Effector memory CD8-positive, alpha-beta T cell (primary cell): ENCODE measurements around the gene JMJD7.

ENCODE experiments used
- ATAC-seq: fragments of 150-1000 bp; cut with Tn5 transposase; replicated peaks from 2 replicates; pipeline ENCODE4 v1.10.0; 2021; ENCODE audit warnings: mild to moderate bottlenecking, moderate library complexity
- DNase-seq, 3 experiments: peaks; one replicate each; pipeline ENCODE4 v3.0.0; 2021
- H3K27ac Mint-ChIP-seq, 2 donors: one replicate each; pipeline ENCODE4 v1.8.0; 2022; ENCODE audit warnings: mild to moderate bottlenecking in 2 of 2, mixed read lengths in 2 of 2, moderate library complexity in 2 of 2
- H3K27me3 Mint-ChIP-seq, 2 donors: one replicate each; pipeline ENCODE4 v1.8.0; 2022; ENCODE audit warnings: mixed read lengths in 2 of 2
- H3K36me3 Mint-ChIP-seq: one replicate; pipeline ENCODE4 v1.8.0; 2022; ENCODE audit warnings: mild to moderate bottlenecking, moderate library complexity, mixed read lengths; ENCODE audit not compliant: insufficient read depth
- H3K4me1 Mint-ChIP-seq, 2 donors: one replicate each; pipeline ENCODE4 v1.8.0; 2022; ENCODE audit warnings: low read depth in 2 of 2, mixed read lengths in 2 of 2
- H3K4me3 Mint-ChIP-seq, 2 donors: one replicate each; pipeline ENCODE4 v1.8.0; 2022; ENCODE audit warnings: mild to moderate bottlenecking in 2 of 2, mixed read lengths in 2 of 2, moderate library complexity in 2 of 2
- H3K9me3 Mint-ChIP-seq, 2 donors: one replicate each; pipeline ENCODE4 v1.8.0; 2022; ENCODE audit warnings: mixed read lengths in 2 of 2

Gene JMJD7

DNA sequence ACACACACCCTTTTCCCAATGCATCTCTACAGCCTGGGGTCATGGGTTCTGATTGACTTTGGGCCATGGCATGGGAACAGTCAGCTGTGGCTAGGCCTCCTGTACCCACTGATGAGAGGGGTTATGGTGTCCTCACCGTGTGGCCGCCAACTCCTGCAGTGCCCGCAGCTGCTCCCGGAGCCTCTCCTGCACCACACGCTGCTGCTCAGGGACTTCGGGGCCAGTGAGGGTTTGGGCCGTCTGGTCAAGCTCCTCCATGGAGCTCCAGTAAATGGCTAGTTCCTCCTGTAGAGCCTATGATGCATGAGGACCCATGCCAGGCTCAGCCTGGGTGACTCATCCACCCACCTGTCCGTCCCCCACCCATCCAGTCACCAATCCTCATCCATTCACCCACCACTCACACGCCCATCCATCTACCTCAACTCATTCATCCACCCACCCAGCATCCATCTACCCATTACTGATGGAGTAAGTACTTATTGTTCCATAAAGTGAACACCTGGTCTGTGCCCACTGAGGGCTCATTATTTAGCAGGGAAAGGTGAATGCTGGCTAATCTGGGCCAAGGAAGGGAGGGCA, 44.4 kb downstream of the JMJD7 start:
- Mint-ChIP-seq H3K27me3 (peaks cover 0 to 7% of the 10 kb centered on the region in 2 donors), H3K36me3 (peaks cover 5% of the 10 kb centered on the region), H3K27ac (peak overlapping the region; percentile 21 to 59), H3K9me3 (no peaks in the 10 kb centered on the region), H3K4me1 (peaks cover 14 to 23% of the 10 kb centered on the region in 2 donors), H3K4me3 (no peak overlapping the region)
- DNase-seq: no peak
- ATAC-seq: no peak

DNA sequence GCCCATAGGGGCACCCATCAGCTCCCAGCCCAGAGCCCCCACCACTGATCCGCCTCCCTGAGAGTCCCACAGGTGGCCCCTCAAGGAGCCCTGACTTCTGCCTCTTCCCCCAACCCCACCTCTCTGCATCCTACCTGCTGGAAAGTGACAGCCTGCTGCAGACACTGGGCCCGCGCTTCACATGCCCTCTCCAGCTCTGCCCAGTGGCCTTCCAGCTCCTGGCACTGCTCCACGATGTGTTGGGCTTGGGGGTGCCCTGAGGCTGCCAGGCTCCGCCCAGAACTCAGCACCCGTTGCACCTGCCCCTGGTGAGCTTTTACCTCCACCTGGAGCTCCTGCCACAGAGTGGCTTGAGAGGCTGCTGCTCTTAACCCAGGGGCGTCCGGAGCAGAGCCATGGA, 45.8 kb downstream of the JMJD7 start:
- Mint-ChIP-seq H3K9me3 (no peaks in the 10 kb centered on the region), H3K27ac (peak overlapping the region in 1 of 2 donors; percentile 60), H3K27me3 (peaks cover 0 to 7% of the 10 kb centered on the region in 2 donors), H3K4me3 (no peak overlapping the region), H3K4me1 (peaks cover 14 to 22% of the 10 kb centered on the region in 2 donors), H3K36me3 (peaks cover 5% of the 10 kb centered on the region)
- DNase-seq (no peak), ATAC-seq (no peak)

DNA sequence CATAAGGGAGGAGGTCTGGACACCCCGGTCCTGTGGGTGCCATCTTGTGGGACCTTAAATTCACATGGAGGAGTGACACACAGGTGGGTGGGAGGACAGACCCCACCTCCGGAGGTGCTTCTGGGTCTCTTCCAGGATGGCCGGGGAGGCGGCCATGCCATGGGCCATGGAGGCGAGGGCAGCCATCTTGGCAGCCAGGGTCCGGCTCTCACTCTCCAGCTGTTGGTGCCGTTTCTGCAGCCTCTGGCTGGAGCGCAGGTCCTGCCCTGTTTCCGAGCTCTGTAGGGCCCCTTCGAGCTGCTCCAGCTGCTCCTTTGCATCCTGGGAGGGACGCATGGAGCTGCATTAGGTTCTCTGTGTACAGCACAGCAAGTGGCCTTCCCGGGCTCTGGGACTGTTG, 46.8 kb downstream of the JMJD7 start:
- peaks cover 5% of the 10 kb centered on the region for H3K36me3 Mint-ChIP-seq
- peak overlapping the region in 1 of 2 donors; percentile 78 for H3K27ac Mint-ChIP-seq
- H3K4me1 Mint-ChIP-seq: peaks cover 14 to 22% of the 10 kb centered on the region in 2 donors
- H3K27me3 Mint-ChIP-seq: peaks cover 0 to 13% of the 10 kb centered on the region in 2 donors
- ATAC-seq: no peak
- no peak for DNase-seq
- no peak overlapping the region for H3K4me3 Mint-ChIP-seq
- no peaks in the 10 kb centered on the region for H3K9me3 Mint-ChIP-seq

DNA sequence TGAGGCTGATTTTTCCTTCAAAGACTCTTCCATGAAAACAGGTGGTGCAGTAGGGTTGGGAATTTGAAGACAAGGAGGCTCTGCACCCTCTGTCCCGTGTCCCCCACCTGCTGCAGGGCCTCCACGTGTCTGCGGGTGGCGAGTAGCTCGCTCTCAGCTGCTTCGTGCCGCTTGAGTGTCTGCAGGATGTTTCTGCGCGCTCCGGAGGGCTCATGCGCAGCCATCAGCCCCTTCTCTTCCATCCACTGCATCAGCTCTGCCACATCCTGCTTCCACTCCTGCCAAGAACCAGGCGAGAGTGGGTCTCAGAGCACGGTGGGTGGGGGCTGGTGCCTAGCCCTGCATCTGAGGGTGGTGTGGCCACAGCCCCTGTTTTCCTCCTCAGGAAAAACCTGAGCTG, 48.1 kb downstream of the JMJD7 start:
- ATAC-seq: no peak
- no peak for DNase-seq
- H3K27ac Mint-ChIP-seq: peak overlapping the region; percentile 26 to 52
- peaks cover 7 to 21% of the 10 kb centered on the region in 2 donors for H3K4me1 Mint-ChIP-seq
- H3K27me3 Mint-ChIP-seq: peaks cover 6 to 25% of the 10 kb centered on the region in 2 donors
- H3K36me3 Mint-ChIP-seq: peaks cover 5% of the 10 kb centered on the region
- no peak overlapping the region for H3K4me3 Mint-ChIP-seq
- no peaks in the 10 kb centered on the region for H3K9me3 Mint-ChIP-seq

DNA sequence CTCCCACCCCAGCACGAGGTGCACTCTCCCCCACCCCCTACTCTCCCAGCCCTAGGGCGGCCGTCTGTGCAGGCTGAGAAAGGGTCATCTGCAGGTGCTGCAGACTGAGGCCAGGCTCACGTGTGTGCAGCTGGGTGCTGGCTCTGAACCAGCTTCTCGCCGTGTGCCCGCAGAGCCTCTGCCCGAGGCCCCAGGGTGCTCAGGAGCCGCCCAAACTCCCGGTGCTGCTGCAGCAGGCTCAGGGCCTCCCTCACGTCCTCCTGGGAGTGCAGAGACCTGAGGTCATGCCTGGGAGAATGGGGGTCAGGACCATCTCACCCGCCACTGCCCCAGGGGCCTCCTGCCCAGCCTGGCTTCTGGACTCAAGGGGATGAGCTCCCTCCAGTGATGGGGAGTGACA, 48.8 kb downstream of the JMJD7 start:
- no peak overlapping the region for H3K27ac Mint-ChIP-seq

DNA sequence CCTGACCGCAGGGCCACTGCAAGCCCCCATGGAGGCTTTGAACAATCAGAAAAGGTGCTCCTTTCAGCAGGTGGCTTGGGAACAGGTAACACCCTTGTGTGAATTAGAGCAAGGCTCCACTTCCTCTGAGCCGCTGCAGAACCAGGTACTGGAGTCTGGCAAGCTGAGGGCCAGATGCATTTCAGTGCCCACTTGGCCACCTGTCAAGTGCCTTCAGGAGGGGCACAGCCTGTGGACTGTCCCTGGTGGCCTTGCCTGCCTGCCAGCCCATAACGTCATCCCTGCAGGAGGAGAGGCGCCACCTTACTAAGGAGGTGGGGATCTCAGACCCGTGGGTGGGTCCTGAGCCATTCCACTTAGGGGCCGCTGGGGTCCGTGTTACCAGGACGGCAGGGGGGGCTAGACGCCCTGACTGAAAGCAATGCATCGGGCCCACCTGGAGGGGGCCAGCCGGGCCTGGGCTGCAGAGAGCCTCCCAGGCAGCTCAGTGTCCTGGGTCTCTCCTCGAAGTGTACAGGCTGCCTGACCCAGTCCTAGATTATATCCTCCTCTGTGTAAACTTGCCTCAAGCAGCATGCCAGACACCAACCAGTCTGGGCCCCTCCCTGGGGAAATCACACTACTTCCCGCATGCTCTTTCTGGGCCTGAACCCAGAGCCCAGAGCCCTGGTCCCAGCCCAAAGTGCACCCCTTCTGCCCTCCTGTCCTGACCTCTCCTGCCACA, 49.9 kb downstream of the JMJD7 start:
- H3K36me3 Mint-ChIP-seq: peaks cover 5% of the 10 kb centered on the region
- DNase-seq: no peak
- peaks cover 12 to 32% of the 10 kb centered on the region in 2 donors for H3K27me3 Mint-ChIP-seq
- H3K9me3 Mint-ChIP-seq: no peaks in the 10 kb centered on the region
- H3K27ac Mint-ChIP-seq: no peak overlapping the region
- no peak for ATAC-seq
- peaks cover 0 to 20% of the 10 kb centered on the region in 2 donors for H3K4me1 Mint-ChIP-seq
- no peak overlapping the region for H3K4me3 Mint-ChIP-seq

More for the DNA sequence above, 48.8 kb downstream of the JMJD7 start:
- Mint-ChIP-seq H3K27me3 (peaks cover 12 to 31% of the 10 kb centered on the region in 2 donors), H3K4me1 (peaks cover 4 to 24% of the 10 kb centered on the region in 2 donors), H3K36me3 (peaks cover 5% of the 10 kb centered on the region), H3K9me3 (no peaks in the 10 kb centered on the region), H3K4me3 (no peak overlapping the region)
- DNase-seq (no peak), ATAC-seq (no peak)

DNA sequence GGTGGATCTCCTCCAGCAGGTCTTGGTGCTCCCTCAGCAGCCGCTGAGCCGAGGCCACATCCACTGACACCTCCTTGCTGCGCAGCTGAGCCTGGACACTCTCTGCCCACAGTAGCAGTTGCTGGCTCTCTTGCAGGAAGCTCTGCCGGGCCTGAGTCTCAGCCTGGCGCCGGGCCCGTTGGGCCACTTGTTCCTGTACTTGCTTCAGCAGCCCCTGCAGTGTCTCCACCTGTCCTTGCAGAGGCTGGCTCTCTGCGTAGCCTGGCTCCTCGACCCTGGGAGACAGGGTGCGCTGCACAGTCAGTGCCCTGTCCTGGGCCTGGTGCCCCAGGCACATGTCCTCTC, 50.4 kb downstream of the JMJD7 start:
- Mint-ChIP-seq H3K27ac (no peak overlapping the region), H3K4me3 (no peak overlapping the region), H3K9me3 (no peaks in the 10 kb centered on the region), H3K36me3 (peaks cover 5% of the 10 kb centered on the region), H3K4me1 (peaks cover 0 to 19% of the 10 kb centered on the region in 2 donors), H3K27me3 (peaks cover 12 to 32% of the 10 kb centered on the region in 2 donors)
- no peak for DNase-seq
- ATAC-seq: no peak

DNA sequence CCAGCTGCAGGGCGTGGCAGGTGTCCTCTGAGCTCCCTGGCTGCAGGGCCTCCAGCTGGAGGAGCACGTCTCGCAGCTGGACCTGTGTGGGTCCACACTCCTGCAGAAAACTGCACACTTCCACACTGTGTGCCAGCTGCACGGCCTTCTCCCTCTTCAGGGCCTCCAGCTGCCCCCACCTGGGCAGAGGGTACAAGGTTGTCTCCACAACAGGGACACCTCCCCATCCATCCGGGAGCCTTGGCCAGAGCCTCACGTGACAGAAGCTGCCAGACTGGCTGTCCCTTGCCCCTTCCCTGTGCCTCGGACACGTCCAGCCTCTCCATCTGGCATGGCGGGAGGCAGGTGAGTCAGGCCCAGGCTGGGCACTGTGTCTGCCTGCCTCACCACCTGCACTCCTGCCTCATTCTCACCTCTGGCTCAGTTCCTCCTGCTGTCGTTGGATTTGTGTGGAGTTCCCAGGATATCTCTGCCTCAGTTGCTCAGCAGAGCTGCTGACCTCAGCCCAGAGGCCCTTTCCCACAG, 51.5 kb downstream of the JMJD7 start:
- peaks cover 0 to 19% of the 10 kb centered on the region in 2 donors for H3K4me1 Mint-ChIP-seq
- H3K36me3 Mint-ChIP-seq: peaks cover 5% of the 10 kb centered on the region
- peak overlapping the region in 1 of 2 donors; percentile 35 for H3K27ac Mint-ChIP-seq
- no peak overlapping the region for H3K4me3 Mint-ChIP-seq
- no peak for ATAC-seq
- H3K9me3 Mint-ChIP-seq: no peaks in the 10 kb centered on the region
- peaks cover 12 to 32% of the 10 kb centered on the region in 2 donors for H3K27me3 Mint-ChIP-seq
- DNase-seq: no peak

DNA sequence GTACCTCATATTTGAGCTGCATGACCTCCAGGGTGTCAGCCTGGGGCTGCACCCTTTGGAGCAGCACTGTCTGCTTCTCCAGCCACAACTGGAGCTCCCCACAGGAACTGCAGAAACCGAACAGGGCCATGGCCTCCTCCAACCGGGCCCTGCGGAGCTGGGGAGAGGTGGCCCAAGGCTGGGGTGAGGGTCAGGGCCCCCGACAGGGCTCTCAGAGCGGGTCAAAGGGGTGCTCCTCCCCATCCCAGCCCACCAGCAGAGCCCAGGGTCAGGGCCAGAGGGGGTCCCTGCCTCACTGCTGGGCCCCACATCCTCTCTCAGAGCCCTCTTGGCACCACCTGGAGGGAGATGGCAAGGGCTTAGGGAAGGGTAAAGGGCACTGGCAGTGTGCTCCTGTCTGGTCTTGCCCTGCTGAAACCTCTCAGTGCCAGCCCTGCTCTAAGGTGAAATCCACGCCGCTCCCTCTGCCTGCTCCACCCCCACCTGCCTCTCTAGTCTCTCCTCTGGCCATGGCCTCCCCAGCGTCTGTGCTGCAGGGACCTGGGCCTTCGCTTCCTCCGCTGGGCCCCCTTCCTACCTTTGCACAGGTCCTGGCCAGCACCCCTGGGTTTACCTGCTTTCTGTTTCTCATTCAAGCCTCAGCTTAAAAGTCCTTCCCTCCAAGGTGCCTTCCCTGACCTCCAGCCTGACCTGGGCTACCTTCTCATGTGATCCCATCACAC, 52.4 kb downstream of the JMJD7 start:
- Mint-ChIP-seq H3K36me3 (peaks cover 2% of the 10 kb centered on the region), H3K27ac (peak overlapping the region in 1 of 2 donors; percentile 57), H3K27me3 (peaks cover 12 to 29% of the 10 kb centered on the region in 2 donors), H3K4me3 (no peak overlapping the region), H3K4me1 (peaks cover under 1 to 18% of the 10 kb centered on the region in 2 donors), H3K9me3 (no peaks in the 10 kb centered on the region)
- no peak for ATAC-seq
- DNase-seq: no peak

DNA sequence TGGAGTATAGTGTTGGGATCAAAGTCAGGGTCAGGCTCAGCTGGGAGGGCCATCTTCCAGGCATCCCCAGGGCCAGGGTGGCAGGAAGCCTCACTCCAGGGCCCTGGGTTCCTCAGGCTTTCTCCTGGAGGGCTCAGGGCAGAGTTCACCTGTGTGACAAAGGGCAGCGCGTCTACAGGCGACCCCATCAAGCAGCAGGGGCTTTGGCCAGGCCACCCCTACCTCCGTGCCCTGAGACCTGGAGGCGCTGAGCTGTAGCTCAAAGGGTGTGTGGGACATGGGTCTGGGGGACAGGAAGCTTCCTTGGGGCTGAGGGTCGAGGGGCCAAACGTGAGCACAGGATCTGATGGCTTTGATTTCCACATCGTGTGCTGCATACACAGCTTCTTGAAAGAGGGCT, 53.2 kb downstream of the JMJD7 start:
- Mint-ChIP-seq H3K36me3 (no peaks in the 10 kb centered on the region), H3K4me1 (peaks cover 3 to 17% of the 10 kb centered on the region in 2 donors), H3K9me3 (no peaks in the 10 kb centered on the region), H3K27me3 (peaks cover 12 to 24% of the 10 kb centered on the region in 2 donors), H3K4me3 (peak overlapping the region; percentile 50 to 56), H3K27ac (peak overlapping the region; percentile 19 to 57)
- ATAC-seq (no peak), DNase-seq (no peak)

DNA sequence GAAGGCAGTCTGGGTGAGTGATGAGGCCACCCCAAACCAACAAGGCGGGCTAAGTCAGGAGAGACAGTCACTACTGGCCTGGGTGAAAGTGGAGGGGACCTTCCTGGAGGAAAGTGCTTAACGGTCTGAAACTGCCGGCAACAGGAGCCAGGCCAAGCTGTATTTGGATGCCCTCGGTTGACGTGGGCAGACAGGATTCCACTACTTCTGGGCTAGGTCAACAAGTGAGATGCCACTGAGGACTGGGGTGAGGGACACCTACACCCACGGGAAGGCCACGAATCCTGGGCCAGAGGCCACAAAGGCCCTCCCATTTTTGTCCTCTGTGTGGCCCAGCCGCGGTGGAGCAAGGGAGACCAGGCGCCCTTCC, 53.6 kb downstream of the JMJD7 start:
- Mint-ChIP-seq H3K27me3 (peaks cover 12 to 24% of the 10 kb centered on the region in 2 donors), H3K9me3 (no peaks in the 10 kb centered on the region), H3K36me3 (no peaks in the 10 kb centered on the region), H3K4me3 (peak overlapping the region; percentile 50 to 56), H3K4me1 (peaks cover 3 to 16% of the 10 kb centered on the region in 2 donors), H3K27ac (peak overlapping the region; percentile 19 to 57)
- DNase-seq: no peak
- no peak for ATAC-seq

DNA sequence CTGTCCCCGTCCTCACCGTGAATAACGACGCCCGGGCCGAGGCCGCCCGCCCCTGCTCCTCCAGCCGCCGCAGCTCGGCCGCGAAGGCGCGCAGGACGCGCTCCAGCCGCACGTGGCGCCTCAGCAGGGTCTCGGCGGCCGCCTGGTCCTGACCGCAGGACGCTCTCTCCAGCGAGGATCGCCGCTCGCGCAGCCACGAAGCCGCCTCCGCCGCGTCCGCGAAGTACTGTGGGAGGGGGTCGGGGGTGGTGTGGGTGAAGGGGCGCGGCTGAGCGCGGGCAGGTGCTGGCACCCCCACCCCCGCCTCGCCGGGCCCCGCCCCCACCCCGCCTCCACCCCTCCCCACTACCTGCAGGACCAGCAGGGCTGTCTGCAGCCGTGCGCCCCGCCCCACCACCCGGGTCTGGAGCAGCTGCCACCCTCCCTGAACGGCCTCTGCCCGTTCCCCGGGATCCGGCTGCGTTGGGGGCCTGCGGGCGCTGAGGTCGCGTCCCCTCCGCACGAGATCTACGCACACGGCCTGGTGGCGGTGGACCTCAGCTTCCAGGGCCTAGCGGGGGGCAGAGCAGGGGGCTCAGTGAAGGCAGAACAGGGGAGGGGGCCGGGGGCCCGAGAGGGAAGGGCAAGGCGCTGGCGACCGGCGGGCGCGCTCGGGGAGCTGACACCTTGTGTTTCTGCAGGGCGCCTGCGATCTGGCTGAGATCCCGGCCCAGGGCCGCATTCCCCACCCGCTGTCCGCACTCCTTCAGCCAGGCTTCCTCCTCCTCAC, 54.2 kb downstream of the JMJD7 start:
- Mint-ChIP-seq H3K27ac (no peak overlapping the region), H3K4me1 (peaks cover 3 to 17% of the 10 kb centered on the region in 2 donors), H3K4me3 (peak overlapping the region in 1 of 2 donors; percentile 56), H3K9me3 (no peaks in the 10 kb centered on the region), H3K36me3 (peaks cover 4% of the 10 kb centered on the region), H3K27me3 (peaks cover 12 to 24% of the 10 kb centered on the region in 2 donors)
- ATAC-seq (peak; percentile 65), DNase-seq (no peak)
